ENCODE measurements around the gene SRL. TPM values are rescaled to one million over a fixed set of nuclear protein-coding genes. Genes with fewer than 3 reads are reported as not detected.

The SRL gene
- polyA plus RNA-seq, 3 donors, result not detected

GRCh38 chr16:4217204-4218131, 24.4 kb downstream of the SRL start:
- no peak for TF ChIP-seq CTCF (IDR thresholded peaks at IDR 0.05)
- Histone ChIP-seq H3K79me2 (ENCODE audit: insufficient read depth, low read length) (no peaks in the 10 kb centered on the region), H3K4me2 (replicated peaks; ENCODE audit: extremely low read depth, low read length, poor library complexity, severe bottlenecking) (no peak overlapping the region), H2AFZ (ENCODE audit: insufficient read depth, low read depth, low read length, poor library complexity, severe bottlenecking) (no peak overlapping the region), H3K4me3 (replicated peaks in 1 of 3; ENCODE audit: low read depth in 2 of 3, low read length in 3 of 3) (no peak overlapping the region), H3K27ac (ENCODE audit: low read depth in 1 of 2, low read length in 2 of 2) (no peak overlapping the region), H3K36me3 (replicated peaks in 1 of 2; ENCODE audit: control insufficient read depth in 1 of 2, insufficient read depth in 2 of 2, low read length in 2 of 2) (no peaks in the 10 kb centered on the region), H3K9ac (ENCODE audit: insufficient read depth, low read length, poor library complexity, severe bottlenecking) (no peak overlapping the region), H3K9me3 (replicated peaks in 1 of 2; ENCODE audit: control insufficient read depth in 1 of 2, insufficient read depth in 1 of 2, low read length in 2 of 2) (no peaks in the 10 kb centered on the region), H4K20me1 (ENCODE audit: insufficient read depth, low read length) (no peaks in the 10 kb centered on the region), H3K27me3 (ENCODE audit: control insufficient read depth in 2 of 2, insufficient read depth in 2 of 2, low read length in 2 of 2) (no peaks in the 10 kb centered on the region), H3K4me1 (ENCODE audit: control insufficient read depth in 1 of 2, insufficient read depth in 2 of 2, low read length in 2 of 2) (no peaks in the 10 kb centered on the region)
- Mint-ChIP-seq H3K9me3 (peaks cover 0 to 3% (median 0%) of the 10 kb centered on the region in 7 donors), H3K27me3 (ENCODE audit: low read depth in 3 of 3) (peaks cover 7 to 8% (median 7%) of the 10 kb centered on the region in 3 donors), H3K36me3 (no peaks in the 10 kb centered on the region), H3K27ac (no peak overlapping the region), H3K4me1 (no peaks in the 10 kb centered on the region), H3K4me3 (no peak overlapping the region)
- whole genome bisulfite sequencing (ENCODE audit: insufficient coverage), result 89% methylated on average over 18 of the region's 20 CpGs
- no peak for DNase-seq
- intact Hi-C loops (cut with micrococcal nuclease), result no loop called here

GRCh38 chr16:4216596-4216995, 25.3 kb downstream of the SRL start:
- Mint-ChIP-seq H3K9me3 (no peaks in the 10 kb centered on the region), H3K27ac (no peak overlapping the region), H3K36me3 (no peaks in the 10 kb centered on the region), H3K27me3 (ENCODE audit: low read depth in 3 of 3) (peaks cover 4 to 8% (median 7%) of the 10 kb centered on the region in 3 donors), H3K4me3 (no peak overlapping the region), H3K4me1 (no peaks in the 10 kb centered on the region)
- Histone ChIP-seq H3K4me3 (replicated peaks in 1 of 3; ENCODE audit: low read depth in 2 of 3, low read length in 3 of 3) (no peak overlapping the region), H4K20me1 (ENCODE audit: insufficient read depth, low read length) (no peaks in the 10 kb centered on the region), H3K4me1 (ENCODE audit: control insufficient read depth in 1 of 2, insufficient read depth in 2 of 2, low read length in 2 of 2) (no peaks in the 10 kb centered on the region), H2AFZ (ENCODE audit: insufficient read depth, low read depth, low read length, poor library complexity, severe bottlenecking) (no peak overlapping the region), H3K79me2 (ENCODE audit: insufficient read depth, low read length) (no peaks in the 10 kb centered on the region), H3K4me2 (replicated peaks; ENCODE audit: extremely low read depth, low read length, poor library complexity, severe bottlenecking) (no peak overlapping the region), H3K9me3 (replicated peaks in 1 of 2; ENCODE audit: control insufficient read depth in 1 of 2, insufficient read depth in 1 of 2, low read length in 2 of 2) (no peaks in the 10 kb centered on the region), H3K36me3 (replicated peaks in 1 of 2; ENCODE audit: control insufficient read depth in 1 of 2, insufficient read depth in 2 of 2, low read length in 2 of 2) (no peaks in the 10 kb centered on the region), H3K27ac (ENCODE audit: low read depth in 1 of 2, low read length in 2 of 2) (no peak overlapping the region), H3K27me3 (ENCODE audit: control insufficient read depth in 2 of 2, insufficient read depth in 2 of 2, low read length in 2 of 2) (no peaks in the 10 kb centered on the region), H3K9ac (ENCODE audit: insufficient read depth, low read length, poor library complexity, severe bottlenecking) (no peak overlapping the region)
- intact Hi-C loops (cut with micrococcal nuclease), result no loop called here
- DNase-seq, result no peak
- TF ChIP-seq CTCF (IDR thresholded peaks at IDR 0.05), result no peak
- 100% methylated on average over 2 of the region's 5 CpGs for WGBS (ENCODE audit: insufficient coverage)
